Stimulated activated CD4-positive, alpha-beta T cell treated with anti-CD3 and anti-CD28 coated beads, Interleukin-2, amount 100 ng/mL, for 4 hours (primary cell): ENCODE measurements around the gene VWF.

Experiments
- DNase-seq: peaks from one replicate; pipeline ENCODE4 v3.0.0-alpha.2; 2020; ENCODE audit warnings: low read depth

VWF gene

DNA sequence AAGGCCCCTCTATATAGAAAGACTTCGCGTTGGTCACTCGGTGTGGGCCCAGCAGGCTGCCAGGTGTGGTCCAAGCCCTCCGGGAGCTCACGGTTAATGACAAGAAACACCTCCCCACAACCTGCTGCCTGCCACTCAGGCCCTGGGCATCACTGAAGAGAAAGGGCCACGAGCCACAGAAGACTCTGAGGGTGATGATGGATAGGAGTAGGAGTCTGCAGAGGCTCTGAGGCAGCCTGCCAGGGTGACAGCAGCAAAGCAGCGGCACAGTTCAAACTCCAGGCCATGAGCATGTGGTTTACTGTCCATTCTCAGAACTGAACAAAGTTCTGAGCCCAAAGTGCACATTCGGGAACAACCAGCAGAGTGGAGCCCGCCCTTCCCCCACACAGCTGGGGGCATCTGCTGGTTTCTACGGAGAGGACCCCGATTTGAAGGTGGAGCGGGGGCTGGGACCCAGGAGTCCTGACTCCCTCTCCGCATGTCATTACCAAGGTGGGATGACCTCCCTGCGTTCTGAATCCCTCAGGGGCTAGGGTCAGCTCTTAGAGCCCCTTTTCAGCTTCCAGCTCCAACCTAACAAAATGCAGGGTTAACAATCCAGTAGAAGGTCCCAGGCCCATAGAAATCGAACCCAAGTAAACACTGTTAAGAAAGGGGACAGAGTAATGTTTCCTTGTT, 65.8 kb downstream of the VWF start:
- DNase-seq = no peak

DNA sequence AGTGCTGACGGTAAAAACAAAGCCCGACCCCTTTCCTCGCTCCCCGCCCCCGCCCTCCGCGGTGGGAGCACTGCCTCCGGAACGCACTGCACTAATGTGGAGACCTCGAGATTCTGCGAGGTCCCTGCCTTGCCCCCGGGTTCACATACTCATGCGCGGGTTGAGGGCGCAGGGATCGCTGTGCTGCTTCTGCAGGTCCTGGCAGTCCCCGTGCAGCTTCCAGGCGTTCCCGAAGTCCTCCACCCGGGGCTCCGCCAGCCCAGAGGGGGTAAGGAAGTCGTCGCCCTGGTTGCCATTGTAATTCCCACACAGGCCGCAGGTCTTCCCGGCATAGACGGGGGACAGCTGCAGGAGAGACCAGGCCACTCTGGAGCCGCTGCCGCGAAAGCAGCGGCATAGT, 66.8 kb downstream of the VWF start:
- no peak for DNase-seq

DNA sequence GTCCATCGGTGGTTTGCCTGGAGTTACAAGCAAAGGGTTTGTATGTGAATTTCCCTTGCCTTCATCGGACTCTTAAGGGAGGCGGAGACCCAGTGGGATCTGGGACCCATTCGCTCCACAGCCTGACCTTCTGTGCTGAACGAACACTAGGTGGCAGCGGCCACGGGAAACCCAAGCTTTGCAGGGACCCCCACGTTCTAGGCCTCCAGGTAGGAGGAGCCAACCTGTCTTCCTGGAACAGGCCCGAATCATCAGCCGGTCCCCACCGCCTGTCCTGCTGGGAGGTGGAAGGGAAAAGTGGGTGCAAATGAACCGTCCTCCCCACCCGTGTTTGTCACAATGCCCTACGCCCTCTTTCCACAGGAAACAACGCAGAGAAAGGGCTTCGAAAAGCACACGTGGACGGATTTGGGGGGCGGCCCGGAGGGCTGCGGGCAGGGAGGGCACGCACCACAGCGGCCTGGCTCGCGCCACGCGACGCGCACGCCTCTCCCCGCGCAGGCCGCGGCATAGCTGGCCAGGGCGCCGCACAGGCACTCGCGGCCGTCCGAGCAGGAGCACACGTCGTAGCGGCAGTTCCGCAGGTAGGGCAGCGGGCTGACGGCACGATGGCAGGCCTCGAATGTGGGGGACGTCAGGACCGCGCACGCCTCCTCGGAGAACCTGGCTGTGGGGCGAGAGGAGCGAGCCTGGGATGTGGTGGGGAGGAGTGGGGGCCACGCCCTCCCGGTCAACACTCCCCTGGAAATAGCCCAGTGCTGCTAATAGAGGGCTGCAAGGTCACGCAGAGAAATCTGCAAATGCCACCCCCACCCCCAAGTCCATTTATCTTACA, 67.8 kb downstream of the VWF start:
- DNase-seq = no peak

DNA sequence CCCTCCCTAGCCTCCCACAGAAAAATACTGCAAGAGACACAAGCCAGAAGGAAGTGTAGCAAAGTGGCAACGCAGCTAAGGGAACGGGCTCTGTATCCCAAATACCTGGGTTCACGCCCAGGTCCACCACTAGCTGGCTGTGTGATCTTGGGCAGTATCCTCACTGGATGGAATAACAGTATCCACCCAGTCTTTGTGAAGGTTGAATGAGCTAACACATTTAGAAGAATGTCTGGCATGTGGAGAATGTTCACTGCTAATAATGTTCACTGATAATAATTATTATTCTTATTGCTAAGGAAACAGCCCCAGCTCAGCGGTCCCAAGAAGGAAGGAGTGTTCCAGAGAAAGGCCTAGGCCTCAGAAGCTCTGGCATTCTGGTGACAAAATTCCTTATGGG, 70.9 kb downstream of the VWF start:
- no peak for DNase-seq

DNA sequence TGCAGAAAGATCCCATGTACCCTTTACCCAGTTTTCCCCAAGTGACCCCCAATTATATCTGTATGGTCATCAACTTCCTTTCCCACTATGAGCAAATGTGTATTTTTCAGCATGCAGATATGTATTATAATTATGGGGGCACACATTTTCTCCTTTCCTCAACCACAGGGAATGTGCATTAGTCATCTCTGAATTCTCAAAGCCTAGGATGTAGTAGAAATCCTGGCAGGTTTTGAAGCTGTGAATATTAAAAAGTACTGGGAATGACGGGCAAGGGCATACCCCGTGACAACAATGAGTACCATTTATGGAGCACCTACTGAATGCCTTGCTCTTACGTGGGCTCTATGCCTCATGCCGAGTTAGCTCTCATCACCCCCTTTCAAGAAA, 71.5 kb downstream of the VWF start:
- no peak for DNase-seq

DNA sequence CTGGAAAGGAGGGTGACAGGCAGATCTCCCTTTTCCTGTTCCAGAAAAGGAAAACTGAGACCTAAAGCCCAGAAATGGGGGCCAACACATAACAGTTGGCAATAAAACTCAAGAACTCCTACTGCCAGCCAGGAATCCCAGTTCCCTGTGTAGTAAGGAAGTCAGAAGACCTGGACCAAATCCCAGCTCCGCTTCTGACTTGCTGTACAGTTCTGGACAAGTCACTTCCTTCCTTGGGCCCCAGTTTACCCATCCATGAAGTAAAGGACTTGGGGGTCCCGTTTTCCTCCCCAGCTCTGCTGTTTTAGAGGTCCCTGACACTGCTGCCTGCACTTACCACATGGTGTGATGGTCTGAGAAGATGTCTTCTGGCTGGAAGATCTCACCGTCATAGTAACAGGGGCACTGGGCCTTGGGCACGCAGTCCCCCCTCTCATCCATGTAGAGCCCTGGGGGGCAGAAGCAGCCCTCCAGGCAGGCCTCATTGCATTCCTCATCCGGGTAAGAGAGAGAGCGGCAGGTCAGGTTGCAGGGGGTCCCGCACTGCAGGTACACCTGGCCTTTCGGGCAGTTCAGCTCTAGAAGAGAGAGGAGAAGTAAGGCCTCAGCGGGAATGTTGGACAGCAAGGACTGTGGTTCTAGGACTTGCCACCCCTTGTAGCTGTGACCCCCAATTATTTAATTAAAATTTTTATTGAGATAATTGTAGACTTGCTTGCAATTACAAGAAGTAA, 72.1 kb downstream of the VWF start:
- DNase-seq = no peak

DNA sequence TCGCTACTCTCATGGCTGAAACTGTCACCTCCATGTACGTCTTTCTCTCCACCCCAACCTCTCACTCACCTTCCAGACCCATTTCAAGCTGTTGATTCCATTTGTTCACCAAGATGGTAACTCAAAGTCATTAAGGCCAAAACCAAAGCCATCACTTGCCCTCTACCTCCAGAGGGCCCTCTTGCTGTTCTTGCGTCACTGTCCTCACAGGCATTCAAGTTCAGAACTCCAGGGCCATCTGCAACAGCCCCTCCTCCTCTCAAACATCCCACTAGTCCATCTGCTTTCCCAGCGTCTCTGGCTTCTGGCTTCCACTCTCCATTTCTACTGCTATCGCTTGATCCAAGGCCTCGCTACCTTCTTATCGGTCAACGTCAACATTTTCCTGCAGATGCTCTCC, 74.5 kb downstream of the VWF start:
- no peak for DNase-seq

DNA sequence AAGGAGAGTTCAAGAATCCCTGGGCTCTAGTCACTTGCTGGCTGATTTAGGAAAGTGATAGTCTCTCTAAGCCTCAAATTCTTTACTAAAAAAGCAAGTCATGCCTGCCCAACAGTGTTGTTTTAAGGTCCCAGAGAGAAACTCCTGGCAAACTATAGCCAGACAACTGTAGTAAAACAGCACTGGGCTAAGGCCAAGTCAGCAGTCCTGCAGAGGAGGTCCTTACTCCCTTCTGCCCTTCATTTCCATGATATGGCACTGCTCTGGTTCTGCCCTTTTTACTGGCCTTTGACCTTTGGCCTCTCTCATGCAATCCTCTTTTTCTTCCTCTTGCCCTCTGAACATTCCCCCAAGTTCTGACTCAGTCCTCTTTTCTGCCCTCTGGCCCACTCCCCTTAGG, 74.9 kb downstream of the VWF start:
- DNase-seq = no peak

DNA sequence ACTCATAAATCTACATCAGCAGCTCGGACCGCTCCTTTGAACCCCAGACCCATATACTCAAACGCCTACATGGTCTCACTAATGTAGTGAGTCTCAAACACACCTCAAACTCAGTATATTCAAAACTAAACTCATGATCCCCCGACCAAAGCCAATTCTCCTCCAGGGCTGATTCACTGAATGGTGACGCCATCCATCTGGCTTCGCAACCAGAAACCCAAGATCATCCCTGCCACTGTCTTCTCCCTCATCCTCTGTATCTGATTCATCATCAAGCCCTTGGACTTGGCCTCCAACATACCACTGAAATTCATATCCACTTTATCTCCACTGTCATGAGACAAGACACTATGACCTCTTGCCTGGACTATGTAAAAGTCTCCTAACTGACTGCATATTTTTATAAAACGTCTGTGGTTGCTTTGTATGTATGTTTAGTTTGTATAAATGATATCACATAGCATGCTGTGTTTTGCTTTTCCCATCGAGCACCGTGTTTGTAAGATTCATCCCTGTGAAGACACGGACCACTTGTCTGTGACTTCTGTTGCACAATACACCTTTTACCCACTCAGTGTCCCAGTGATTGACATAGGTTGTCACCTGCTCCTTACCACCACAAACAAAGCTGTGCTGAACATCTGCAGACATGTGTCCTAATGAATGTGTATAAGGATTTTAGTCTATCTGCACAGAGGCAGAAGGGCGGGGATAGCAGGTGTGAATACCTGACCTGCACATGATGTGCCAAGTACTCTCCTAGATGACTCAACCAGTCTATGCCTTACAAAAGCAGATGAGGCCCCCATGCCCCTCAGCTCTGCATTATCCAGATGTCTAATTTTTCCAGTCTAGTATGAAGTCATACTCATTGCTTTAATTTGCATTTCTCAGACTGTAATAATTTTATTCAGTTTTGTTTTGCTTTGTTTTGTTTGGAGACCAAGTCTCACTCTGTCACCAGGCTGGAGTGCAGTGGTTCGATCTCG, 76.9 kb downstream of the VWF start:
- no peak for DNase-seq

DNA sequence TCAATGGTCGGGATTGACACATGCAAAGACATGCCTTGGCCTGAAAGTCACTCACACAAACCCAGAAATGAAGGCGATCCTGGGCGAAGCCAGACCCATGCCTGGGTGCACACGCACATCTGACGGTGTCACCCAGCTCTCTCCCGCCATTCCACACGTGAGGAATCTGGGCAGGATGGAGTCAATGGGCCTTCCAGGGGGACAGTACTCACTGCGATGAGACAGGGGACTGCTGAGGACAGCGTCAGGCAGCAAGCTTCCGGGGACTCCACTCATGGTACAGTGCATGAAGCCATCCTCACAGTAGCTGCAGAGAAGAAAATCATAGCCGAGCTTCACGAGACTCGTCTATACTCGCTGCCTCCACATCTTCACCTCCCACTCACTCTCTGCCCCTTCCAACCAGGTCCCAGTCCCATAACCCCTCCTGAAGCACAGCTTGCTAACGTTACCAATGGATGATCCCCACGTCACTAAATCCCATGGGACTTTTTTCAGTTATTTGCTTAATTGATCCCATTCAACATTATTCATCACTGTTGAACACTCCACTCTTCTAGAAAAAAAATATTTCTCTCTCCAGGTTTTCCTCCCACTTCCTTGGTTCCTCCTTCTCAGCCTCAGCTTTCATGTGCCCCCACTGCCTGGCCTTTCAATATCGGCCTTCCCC, 77.8 kb downstream of the VWF start:
- no peak for DNase-seq

DNA sequence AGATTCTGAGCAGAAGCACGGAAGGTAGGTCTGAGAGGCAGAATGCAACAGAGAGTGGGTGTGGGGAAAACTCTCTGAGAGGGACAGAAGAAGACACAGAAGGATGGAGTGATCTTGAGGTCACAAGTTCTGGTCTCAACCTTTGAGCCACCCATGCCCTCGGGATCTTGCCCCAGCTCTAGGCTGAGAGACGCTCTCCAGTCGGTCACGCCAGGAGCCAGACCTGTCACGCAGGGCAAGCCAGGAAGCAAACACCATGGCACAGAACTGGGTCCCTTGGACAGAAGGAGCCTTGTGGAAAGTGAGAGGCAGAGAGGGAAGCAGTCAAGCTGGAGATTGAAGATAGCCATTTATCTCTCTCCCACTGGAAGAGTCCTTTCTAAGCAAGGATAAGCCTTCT, 79.0 kb downstream of the VWF start:
- no peak for DNase-seq

DNA sequence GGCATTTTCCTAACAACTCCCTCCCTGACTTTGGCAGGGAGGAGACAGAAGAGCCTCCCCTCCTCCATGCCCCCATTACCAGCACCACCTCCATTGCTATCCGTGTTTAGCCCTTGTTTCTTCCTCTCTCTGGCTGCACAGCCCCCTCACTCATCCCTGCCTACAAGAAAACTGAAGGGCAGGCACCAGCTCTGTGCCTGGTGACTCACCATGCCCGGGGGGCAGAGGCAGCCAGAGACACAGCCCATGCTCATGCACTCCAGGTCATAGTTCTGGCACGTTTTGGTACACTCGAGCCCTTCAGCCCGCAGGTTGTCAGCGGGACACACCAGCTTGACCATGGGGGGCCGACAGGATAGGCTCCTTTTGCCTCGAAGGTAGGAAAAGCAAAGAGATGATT, 80.4 kb downstream of the VWF start:
- DNase-seq = no peak

DNA sequence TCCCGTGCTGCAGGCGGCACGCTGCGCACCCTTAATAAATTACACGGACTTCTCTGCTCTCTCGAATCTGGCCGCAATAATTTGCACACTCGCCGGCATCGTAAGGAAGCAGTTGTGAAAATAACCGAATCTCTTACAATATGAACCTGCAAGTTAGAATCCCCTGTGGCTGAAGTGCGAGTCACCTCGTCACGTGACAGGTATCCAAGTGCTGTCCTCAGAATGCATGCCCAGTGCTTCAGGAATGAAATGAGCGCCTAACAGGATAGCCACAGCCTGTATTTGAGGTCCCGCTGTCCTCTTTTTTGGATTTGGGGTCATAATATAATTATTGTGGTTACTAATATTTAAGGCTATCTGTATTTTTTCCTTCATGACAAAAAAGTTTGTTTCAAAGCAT, 82.0 kb downstream of the VWF start:
- DNase-seq = no peak

DNA sequence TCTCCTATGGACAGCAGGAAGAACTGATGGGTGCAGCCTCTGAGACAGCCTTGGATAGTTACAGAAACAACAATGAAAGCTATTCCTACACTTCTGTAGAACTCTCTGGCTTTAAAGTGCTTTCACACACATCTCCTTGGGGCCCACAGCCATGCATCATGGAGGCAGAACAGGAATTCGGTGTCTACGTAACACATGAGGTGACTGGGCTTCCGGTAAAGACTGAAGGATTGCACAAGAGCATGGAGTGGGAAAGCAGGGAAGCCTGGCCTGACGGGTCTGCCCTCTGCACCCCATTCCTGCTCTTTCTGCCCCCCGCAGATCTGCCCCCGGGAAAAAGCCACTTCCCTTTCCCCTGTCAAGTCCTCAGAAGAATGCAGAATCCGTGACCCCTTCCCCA, 82.6 kb downstream of the VWF start:
- no peak for DNase-seq

DNA sequence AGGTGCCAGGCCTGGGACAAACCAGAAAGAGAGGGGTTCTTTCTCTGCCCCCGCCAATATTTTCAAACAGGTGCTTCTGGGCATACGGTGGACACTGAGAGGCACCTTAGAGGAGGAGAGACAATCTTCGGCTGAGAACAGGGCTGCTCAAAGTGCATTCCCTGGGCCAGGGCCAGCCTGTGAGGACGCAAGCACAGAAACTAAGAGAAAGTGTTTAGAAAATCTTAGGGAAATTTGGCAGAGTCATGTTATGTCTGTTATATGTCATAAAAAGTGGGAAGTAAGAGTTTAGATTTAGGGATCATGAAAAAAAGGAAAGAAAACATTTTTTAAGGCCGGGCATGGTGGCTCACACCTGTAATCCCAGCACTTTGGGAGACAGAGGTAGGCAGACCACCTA, 83.7 kb downstream of the VWF start:
- DNase-seq = no peak

DNA sequence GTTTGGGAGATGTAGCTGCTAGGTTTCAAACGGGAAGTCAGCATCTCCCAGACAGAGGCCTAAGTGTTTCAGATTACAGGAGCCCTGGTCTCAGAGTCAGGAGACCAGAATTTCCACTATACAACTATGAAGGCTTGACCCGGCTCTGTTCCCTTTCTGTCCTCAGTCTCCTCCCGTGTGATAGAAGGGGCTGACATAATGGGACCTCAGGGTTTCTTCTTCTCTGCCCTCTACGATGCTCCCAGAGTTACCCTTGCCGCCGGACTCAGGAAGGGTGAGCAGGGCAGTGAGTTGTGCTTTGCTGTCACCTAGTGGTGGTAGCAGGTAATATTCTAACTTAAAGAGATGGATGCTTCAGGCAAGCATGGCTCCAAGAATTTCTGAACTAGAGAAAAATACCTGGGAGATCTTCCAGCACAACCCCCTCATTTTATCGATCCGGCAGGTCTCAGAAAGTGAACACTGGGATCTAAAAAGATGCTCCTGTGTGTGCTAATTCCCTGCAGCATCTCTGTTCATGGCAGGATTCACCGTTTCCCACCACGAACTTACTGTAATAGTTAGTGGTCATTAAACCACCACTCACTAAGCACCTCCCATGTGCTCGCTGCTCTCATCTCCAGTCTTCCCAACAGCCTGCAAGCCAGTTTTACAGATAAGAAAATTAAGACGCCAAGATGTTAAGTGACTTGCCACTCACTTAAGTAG, 84.4 kb downstream of the VWF start:
- DNase-seq = peak; percentile 20

DNA sequence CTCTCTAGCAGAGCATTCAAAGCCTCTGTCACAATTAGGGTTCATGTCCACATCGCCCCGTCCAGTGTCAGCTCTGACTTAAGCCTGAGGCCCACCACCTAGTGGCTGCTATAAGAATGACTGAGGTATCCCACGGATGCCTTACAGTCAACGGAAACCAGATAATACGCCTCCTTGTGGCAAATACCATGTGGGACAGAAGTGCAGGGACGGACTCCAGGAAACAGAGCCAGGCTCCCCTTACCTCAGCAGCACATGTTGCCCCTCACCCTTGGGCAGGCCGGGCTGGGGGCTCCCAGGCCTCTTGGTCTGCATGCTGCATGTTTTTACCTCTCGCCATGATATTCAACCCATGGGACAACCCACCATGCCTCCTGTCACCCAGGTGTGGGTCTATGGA, 86.3 kb downstream of the VWF start:
- DNase-seq = no peak

DNA sequence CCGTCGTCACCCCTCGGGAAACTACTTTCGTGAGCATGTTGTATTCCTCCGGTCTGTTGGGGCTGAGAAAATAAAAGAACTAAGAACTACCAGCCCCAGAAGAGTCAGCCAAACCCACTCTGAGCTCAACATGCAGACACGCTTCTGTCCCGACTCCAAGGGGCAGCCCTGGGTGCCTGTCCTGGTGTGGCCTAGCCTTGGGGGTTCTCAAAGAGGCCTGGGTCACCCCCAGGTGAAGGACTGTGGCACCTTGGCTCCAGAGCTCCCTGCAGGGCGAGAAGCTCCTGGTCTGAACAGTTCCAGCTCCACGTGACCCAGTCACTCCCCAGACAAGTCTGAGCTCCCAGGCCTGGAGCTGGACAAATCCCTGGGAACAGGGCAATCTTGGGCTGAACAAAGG, 87.0 kb downstream of the VWF start:
- DNase-seq = no peak

DNA sequence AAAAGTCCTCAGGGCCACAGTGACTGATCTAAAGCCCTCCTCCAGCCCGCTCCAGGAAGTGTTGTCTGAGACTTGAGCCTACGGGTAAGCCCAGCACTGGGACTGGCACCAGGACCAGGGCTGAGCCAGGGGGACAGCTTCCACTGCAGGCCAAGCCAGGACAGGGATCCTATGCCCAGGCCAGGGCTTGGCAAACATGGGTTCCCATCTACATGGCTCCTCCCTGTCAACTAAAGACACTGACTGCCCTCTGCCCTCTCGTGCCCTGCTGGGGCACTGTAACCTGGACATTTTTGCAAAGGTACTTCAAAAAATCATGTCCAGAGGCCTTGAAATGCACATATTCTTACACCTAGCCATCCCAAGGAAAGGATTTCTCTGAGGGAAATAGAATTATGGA, 88.0 kb downstream of the VWF start:
- DNase-seq = no peak

DNA sequence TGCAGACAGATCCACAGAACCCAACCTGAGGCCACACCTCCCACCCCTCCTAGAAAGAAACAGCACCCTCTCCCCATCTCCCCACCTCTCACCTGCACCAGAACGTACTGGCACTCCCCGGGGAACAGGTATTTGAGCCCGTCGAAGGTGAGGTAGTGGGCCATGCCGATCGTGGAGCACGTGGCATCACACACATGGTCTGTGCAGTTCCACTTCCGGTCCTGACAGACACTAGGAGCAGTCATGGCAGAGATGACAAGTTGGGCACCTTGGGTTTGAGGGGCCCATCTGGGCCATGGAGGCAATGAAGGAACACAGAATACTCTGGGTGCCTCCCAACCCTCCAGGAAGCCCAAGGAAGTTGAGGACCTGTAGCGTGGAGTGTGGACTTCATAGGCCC, 89.9 kb downstream of the VWF start:
- DNase-seq = no peak

DNA sequence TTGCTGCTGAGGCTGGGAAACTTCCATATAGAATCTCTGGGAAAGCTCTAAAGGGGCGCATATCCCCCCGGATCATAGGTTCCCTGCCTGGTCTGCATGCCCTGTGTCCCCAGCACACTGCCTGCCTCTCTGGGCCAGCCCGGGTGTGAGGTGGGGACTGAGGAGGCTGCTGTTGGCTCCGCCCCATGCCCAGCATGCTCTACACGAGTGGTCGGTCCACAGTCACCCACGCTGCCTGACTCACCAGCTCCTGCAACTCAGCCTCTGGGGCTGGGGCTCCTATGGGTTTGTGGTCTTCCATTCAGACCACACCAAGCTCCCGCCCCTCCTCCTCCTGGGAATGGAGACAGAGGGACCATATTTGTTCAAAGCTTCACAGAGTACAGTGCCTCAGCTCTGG, 90.9 kb downstream of the VWF start:
- DNase-seq = no peak
